Thyroid gland (tissue), 4 donors: ENCODE measurements around the gene CAMTA1. TPM values are rescaled to one million over a fixed set of nuclear protein-coding genes. Genes with fewer than 3 reads are reported as not detected.

Source experiments
- DNase-seq, 2 donors: peaks; one replicate each; pipeline ENCODE4 v3.0.0-alpha.2; 2019
- H3K27ac ChIP-seq, 3 donors: fragments of 200-600 bp; sonication (generic); 1 replicate in 2 of 3; 2 replicates in 1 of 3; pipeline ENCODE4 v1.5.1; 2016 to 2019; ENCODE audit warnings: mild to moderate bottlenecking in 1 of 3, moderate library complexity in 1 of 3
- H3K27me3 ChIP-seq: fragments of 200-600 bp; sonication (generic); one replicate; pipeline ENCODE4 v1.5.1; 2019
- H3K36me3 ChIP-seq, 2 donors: fragments of 200-600 bp; sonication (generic); one replicate each; pipeline ENCODE4 v1.5.1; 2016 to 2019
- H3K4me1 ChIP-seq, 2 donors: fragments of 200-600 bp; sonication (generic); one replicate each; pipeline ENCODE4 v1.5.1; 2017 to 2019
- H3K4me3 ChIP-seq, 3 donors: fragments of 200-600 bp; sonication (generic); replicated peaks in 1 of 3; 1 replicate in 2 of 3; 2 replicates in 1 of 3; pipeline ENCODE4 v1.5.1; 2016; ENCODE audit warnings: mild to moderate bottlenecking in 1 of 3
- H3K9me3 ChIP-seq: fragments of 200-600 bp; sonication (generic); one replicate; pipeline ENCODE4 v1.5.1; 2017
- CTCF ChIP-seq, 6 experiments: fragments of 200-600 bp in 3 of 6; fragments of 450-650 bp in 3 of 6; sonication (generic) in 3 of 6; IDR thresholded peaks; one replicate each; pipeline ENCODE4 v1.5.1; 2016 to 2019; ENCODE audit warnings: antibody characterized with exemption in 6 of 6, mild to moderate bottlenecking in 2 of 6, inconsistent platforms in 1 of 6, moderate library complexity in 1 of 6
- POLR2A ChIP-seq, 2 donors: fragments of 450-650 bp; IDR thresholded peaks; one replicate each; pipeline ENCODE4 v1.6.1; 2017; ENCODE audit warnings: antibody characterized with exemption in 2 of 2, mild to moderate bottlenecking in 2 of 2, moderate library complexity in 1 of 2
- WGBS, 2 donors: methylation state at CpG; one replicate each; pipeline ENCODE4 v1.1.5; 2017; 5-methylcytosine and 5-hydroxymethylcytosine counted together
- intact Hi-C: fragments of 100-400 bp; cut with DNase I; formaldehyde crosslinking; loops from one replicate; pipeline ENCODE4 v1.15.1; 2023
- total RNA-seq, 4 donors: library from RNA; depleted of rRNA; stranded (reverse); fragments of >200 nt; gene quantifications; one replicate each; pipeline ENCODE4 v1.2.3, GENCODE V29; 2016

Gene CAMTA1
- total RNA-seq, 4 donors from 2014 or later: 63.9 to 124 (median 101) TPM

- Histone ChIP-seq H3K9me3 (no peaks in the 10 kb centered on the region), H3K27me3 (no peaks in the 10 kb centered on the region), H3K27ac (no peak overlapping the region), H3K4me3 (no peak overlapping the region), H3K4me1 (no peaks in the 10 kb centered on the region), H3K36me3 (no peaks in the 10 kb centered on the region)
- WGBS, 2 donors: 88 to 90% methylated on average over 11 of the region's 11 CpGs
- no peak for DNase-seq
- intact Hi-C loops: no loop called here
- TF ChIP-seq POLR2A (IDR thresholded peaks at IDR 0.05) (no peak), CTCF (IDR thresholded peaks at IDR 0.05) (no peak)
Measured at GRCh38 chr1:7373251-7373650, 588.0 kb downstream of the CAMTA1 start.

GRCh38 chr1:7373876-7374562 is 588.8 kb downstream of the CAMTA1 start:
- TF ChIP-seq POLR2A (IDR thresholded peaks at IDR 0.05) (no peak), CTCF (IDR thresholded peaks at IDR 0.05) (no peak)
- no peak for DNase-seq
- intact Hi-C loops: no loop called here
- Histone ChIP-seq H3K36me3 (no peaks in the 10 kb centered on the region), H3K27ac (no peak overlapping the region), H3K4me3 (no peak overlapping the region), H3K27me3 (no peaks in the 10 kb centered on the region), H3K9me3 (no peaks in the 10 kb centered on the region), H3K4me1 (peaks cover 0 to 7% of the 10 kb centered on the region in 2 donors)
- WGBS, 2 donors: 46 to 63% methylated on average over 13 to 14 of the region's 14 CpGs

- no peak for DNase-seq
- Histone ChIP-seq H3K9me3 (no peaks in the 10 kb centered on the region), H3K36me3 (no peaks in the 10 kb centered on the region), H3K4me1 (peaks cover 3 to 13% of the 10 kb centered on the region in 2 donors), H3K4me3 (no peak overlapping the region), H3K27me3 (no peaks in the 10 kb centered on the region), H3K27ac (no peak overlapping the region)
- intact Hi-C loops: no loop called here
- TF ChIP-seq CTCF (IDR thresholded peaks at IDR 0.05) (no peak), POLR2A (IDR thresholded peaks at IDR 0.05) (no peak)
- 92 to 94% methylated on average over 12 of the region's 12 CpGs for WGBS, 2 donors
Measured at GRCh38 chr1:7374563-7375160, 589.4 kb downstream of the CAMTA1 start.

- intact Hi-C loops: no loop called here
- no peak for DNase-seq
Measured at GRCh38 chr1:7375329-7375728, 590.1 kb downstream of the CAMTA1 start.

More at GRCh38 chr1:7375329-7375728, 590.1 kb downstream of the CAMTA1 start:
- TF ChIP-seq POLR2A (IDR thresholded peaks at IDR 0.05) (no peak), CTCF (IDR thresholded peaks at IDR 0.05) (no peak)
- peaks cover 10 to 20% of the 10 kb centered on the region in 2 donors for H3K4me1 ChIP-seq
- H3K4me3 ChIP-seq: no peak overlapping the region
- no peak overlapping the region for H3K27ac ChIP-seq
- WGBS, 2 donors: 79 to 86% methylated on average over 5 to 7 of the region's 7 CpGs
- H3K36me3 ChIP-seq: no peaks in the 10 kb centered on the region
- H3K27me3 ChIP-seq: no peaks in the 10 kb centered on the region
- no peaks in the 10 kb centered on the region for H3K9me3 ChIP-seq
